Adrenal gland (tissue), 12 donors: ENCODE data around the gene GBF1. TPM values are rescaled to one million over a fixed set of nuclear protein-coding genes. Genes with fewer than 3 reads are reported as not detected.

ENCODE experiments used
- DNase-seq, 7 donors: peaks; one replicate each; pipeline ENCODE4 v3.0.0-alpha.2; 2019 to 2020
- H3K27ac ChIP-seq, 5 donors: fragments of 200-600 bp; sonication (generic) in 4 of 5; 1 replicate in 3 of 5; 2 replicates in 2 of 5; pipeline versions ENCODE4 v1.5.1 to v1.8.0; 2016 to 2020; ENCODE audit warnings: mild to moderate bottlenecking in 1 of 5
- H3K27me3 ChIP-seq: fragments of 200-600 bp; 2 replicates; pipeline ENCODE4 v1.8.0; 2021
- H3K36me3 ChIP-seq, 2 donors: fragments of 200-600 bp; replicated peaks in 1 of 2; 1 replicate in 1 of 2; 2 replicates in 1 of 2; pipeline versions ENCODE4 v1.5.1 to v1.8.0; 2018 to 2022
- H3K4me1 ChIP-seq, 2 donors: fragments of 200-600 bp; replicated peaks in 1 of 2; 1 replicate in 1 of 2; 2 replicates in 1 of 2; pipeline versions ENCODE4 v1.5.1 to v1.8.0; 2018 to 2021
- H3K4me3 ChIP-seq, 4 donors: fragments of 200-600 bp; sonication (generic) in 3 of 4; one replicate each; pipeline ENCODE4 v1.5.1; 2016 to 2018
- H3K9me3 ChIP-seq, 3 donors: fragments of 200-600 bp; sonication (generic) in 1 of 3; replicated peaks in 1 of 3; 1 replicate in 2 of 3; 2 replicates in 1 of 3; pipeline versions ENCODE4 v1.5.1 to v1.8.0; 2016 to 2021
- CTCF ChIP-seq, 6 experiments: fragments of 450-650 bp in 4 of 6; fragments of 200-600 bp in 2 of 6; sonication (generic) in 1 of 6; IDR thresholded peaks; 1 replicate in 5 of 6; 2 replicates in 1 of 6; pipeline versions ENCODE4 v1.5.1 to v1.8.0; 2016 to 2021; ENCODE audit warnings: antibody characterized with exemption in 6 of 6, mild to moderate bottlenecking in 2 of 6, moderate library complexity in 1 of 6
- POLR2A ChIP-seq, 2 donors: fragments of 450-650 bp; IDR thresholded peaks; one replicate each; pipeline ENCODE4 v1.6.1; 2017; ENCODE audit warnings: antibody characterized with exemption in 2 of 2, mild to moderate bottlenecking in 2 of 2, moderate library complexity in 1 of 2
- WGBS, 4 donors: extraction: QIAGEN DNeasy Blood & Tissue Kit in 2 of 4; methylation state at CpG; one replicate each; pipeline versions ENCODE4 v1.1.5 to v1.1.7; 2013 to 2017; 5-methylcytosine and 5-hydroxymethylcytosine counted together
- intact Hi-C, 2 donors: fragments of 100-400 bp; cut with DNase I; formaldehyde crosslinking; loops; one replicate each; pipeline versions ENCODE4 v1.14.1 to v1.15.0; 2022 to 2023
- polyA plus RNA-seq, 3 donors: library from polyadenylated mRNA; stranded (reverse); fragments of 200-250 nt in 2 of 3; fragments of 350-450 nt in 1 of 3; fragmentation: Illumina TruSeq in 1 of 3; extraction: RNeasy Lipid Tissue Mini Kit (QIAGEN cat#74804) in 1 of 3; gene quantifications; one replicate each; pipeline ENCODE4 v1.2.3, GENCODE V29; 2013 to 2014
- total RNA-seq, 9 donors: library from RNA; depleted of rRNA in 4 of 9; stranded (reverse); fragments of >200 nt in 4 of 9; fragments of 120-200 nt in 1 of 9; fragmentation: NEBNext Ultra II Directional in 1 of 9; extraction: Animal tissue kit (Norgen Biotek cat#: 25700) in 1 of 9; gene quantifications; one replicate each; pipeline versions ENCODE4 v1.1.0 to v1.2.4, GENCODE V29; 2013 to 2023
- donor health status: healthy with polysubstance abuse.
- donor health status: Bipolar disorder and iron deficiency.
- donor health status: DM: yes; HTN: yes; CAD: no.
- donor health status: DM: no; HTN: no; CAD: no.
- donor health status: DM: no; HTN: no; CAD: no.
- donor health status: DM: yes; HTN: yes; CAD: no.

GBF1 gene
- total and polyA plus RNA-seq, 12 donors: 16.4 to 46.1 (median 37.7) TPM

GRCh38 chr10:102240467-102241031 is 4.8 kb upstream of the GBF1 start:
- TF ChIP-seq POLR2A (IDR thresholded peaks at IDR 0.05) (no peak), CTCF (IDR thresholded peaks at IDR 0.05) (no peak)
- intact Hi-C loops: no loop called here
- Histone ChIP-seq H3K36me3 (no peaks in the 10 kb centered on the region), H3K27me3 (no peaks in the 10 kb centered on the region), H3K4me3 (peak overlapping the region in 1 of 4 donors; percentile 72), H3K27ac (no peak overlapping the region), H3K9me3 (no peaks in the 10 kb centered on the region), H3K4me1 (peaks cover 0 to 22% of the 10 kb centered on the region in 2 donors)
- 37 to 46% (median 39%) methylated on average over 20 to 39 of the region's 39 CpGs for WGBS, 4 donors
- DNase-seq: peak in 1 of 7 donors; percentile 15

GRCh38 chr10:102241032-102241443 is 4.3 kb upstream of the GBF1 start:
- H3K27me3 ChIP-seq: no peaks in the 10 kb centered on the region
- H3K4me1 ChIP-seq: peaks cover 1 to 22% of the 10 kb centered on the region in 2 donors
- intact Hi-C loops: no loop called here
- 4 to 5% (median 4%) methylated on average over 17 to 20 of the region's 20 CpGs for WGBS, 4 donors
- no peak overlapping the region for H3K27ac ChIP-seq
- H3K36me3 ChIP-seq: no peaks in the 10 kb centered on the region
- H3K9me3 ChIP-seq: no peaks in the 10 kb centered on the region
- TF ChIP-seq CTCF (IDR thresholded peaks at IDR 0.05) (no peak), POLR2A (IDR thresholded peaks at IDR 0.05) (no peak)
- no peak for DNase-seq
- H3K4me3 ChIP-seq: peak overlapping the region in 2 of 4 donors; percentile 24 to 72

- Histone ChIP-seq H3K27me3 (no peaks in the 10 kb centered on the region), H3K4me1 (peaks cover 6 to 28% of the 10 kb centered on the region in 2 donors), H3K36me3 (no peaks in the 10 kb centered on the region), H3K9me3 (no peaks in the 10 kb centered on the region), H3K4me3 (peak within 1 kb of the TSS in 3 of 4 donors; percentile 16 to 72 (median 24)), H3K27ac (no peak within 1 kb of the TSS)
- 1% methylated on average over 13 to 57 of the region's 57 CpGs for WGBS, 4 donors
- intact Hi-C loops: no loop called here
- TF ChIP-seq POLR2A (IDR thresholded peaks at IDR 0.05) (no peak), CTCF (IDR thresholded peaks at IDR 0.05) (no peak)
- peak; percentile 89 to 96 (median 93) for DNase-seq
Measured at GRCh38 chr10:102241444-102242117, 3.8 kb upstream of the GBF1 start, which contains the start of gene PITX3. Gene PITX3 (minus strand): TSS chr10:102241512. CDS start chr10:102232080, 9,432 bp downstream.

GRCh38 chr10:102242118-102242485 is 3.2 kb upstream of the GBF1 start:
- intact Hi-C loops: no loop called here
- DNase-seq: no peak
- H3K27ac ChIP-seq: no peak overlapping the region
- no peaks in the 10 kb centered on the region for H3K36me3 ChIP-seq
- 23 to 31% (median 25%) methylated on average over 6 to 7 of the region's 7 CpGs for WGBS, 4 donors
- peak overlapping the region in 2 of 4 donors; percentile 24 to 72 for H3K4me3 ChIP-seq
- TF ChIP-seq CTCF (IDR thresholded peaks at IDR 0.05): no peak
- TF ChIP-seq POLR2A (IDR thresholded peaks at IDR 0.05): no peak
- H3K9me3 ChIP-seq: no peaks in the 10 kb centered on the region
- H3K4me1 ChIP-seq: peaks cover 12 to 33% of the 10 kb centered on the region in 2 donors
- H3K27me3 ChIP-seq: no peaks in the 10 kb centered on the region
